SK-N-SH treated with all-trans-retinoic acid at 6 μM for 48 hours (cell line): ENCODE measurements around the gene CHST11.
A peak's percentile ranks its signal among the peaks of the same experiment; 100 is the strongest.

ENCODE experiments used
- ATAC-seq: fragments of 200-7000 bp; cut with Tn5 transposase; 3 replicates; pipeline ENCODE4 v1.9.1; 2020; ENCODE audit warnings: mild to moderate bottlenecking, moderate library complexity
- BACH2 ChIP-seq: fragments of 250-450 bp; sonication (Bioruptor Pico); IDR thresholded peaks from 2 replicates; pipeline ENCODE4 v1.9.0; 2021; ENCODE audit warnings: mild to moderate bottlenecking, borderline replicate concordance
- CREB5 ChIP-seq: fragments of 250-450 bp; sonication (Bioruptor Pico); IDR thresholded peaks from 2 replicates; pipeline ENCODE4 v1.5.1; 2020; ENCODE audit warnings: low read depth, mild to moderate bottlenecking, moderate library complexity
- CSDC2 ChIP-seq: fragments of 250-450 bp; sonication (Bioruptor Pico); IDR thresholded peaks from 2 replicates; pipeline ENCODE4 v1.5.0; 2020; ENCODE audit warnings: mild to moderate bottlenecking, moderate library complexity
- CSRNP3 ChIP-seq: fragments of 250-450 bp; sonication (Bioruptor Pico); IDR thresholded peaks from 2 replicates; pipeline ENCODE4 v1.5.1; 2021; ENCODE audit warnings: mild to moderate bottlenecking, moderate library complexity
- ESRRG ChIP-seq: fragments of 250-450 bp; sonication (Bioruptor Pico); IDR thresholded peaks from 2 replicates; pipeline ENCODE4 v1.6.1; 2021; ENCODE audit warnings: mild to moderate bottlenecking
- GLIS3 ChIP-seq: fragments of 250-450 bp; sonication (Bioruptor Pico); IDR thresholded peaks from 2 replicates; pipeline ENCODE4 v1.5.0; 2020; ENCODE audit warnings: mild to moderate bottlenecking, moderate library complexity
- OSR1 ChIP-seq: fragments of 250-450 bp; sonication (Bioruptor Pico); IDR thresholded peaks from 2 replicates; pipeline ENCODE4 v1.8.0; 2022; ENCODE audit warnings: moderate library complexity, mild to moderate bottlenecking, inconsistent platforms
- PATZ1 ChIP-seq: fragments of 250-450 bp; sonication (Bioruptor Pico); IDR thresholded peaks from 2 replicates; pipeline ENCODE4 v1.8.0; 2020; ENCODE audit warnings: mild to moderate bottlenecking, moderate library complexity, borderline replicate concordance
- POU6F1 ChIP-seq: fragments of 250-450 bp; sonication (Bioruptor Pico); IDR thresholded peaks from 2 replicates; pipeline ENCODE4 v1.8.0; 2021; ENCODE audit warnings: low read depth, mild to moderate bottlenecking, moderate library complexity, borderline replicate concordance
- PPARA ChIP-seq: fragments of 250-450 bp; sonication (Bioruptor Pico); IDR thresholded peaks from 2 replicates; pipeline ENCODE4 v1.5.0; 2020; ENCODE audit warnings: mild to moderate bottlenecking, borderline replicate concordance
- RARB ChIP-seq: fragments of 250-450 bp; sonication (Bioruptor Pico); IDR thresholded peaks from 2 replicates; pipeline ENCODE4 v1.8.0; 2021; ENCODE audit warnings: mild to moderate bottlenecking, moderate library complexity
- SNAI2 ChIP-seq: fragments of 250-450 bp; sonication (Bioruptor Pico); IDR thresholded peaks from 2 replicates; pipeline ENCODE4 v1.5.0; 2020; ENCODE audit warnings: mild to moderate bottlenecking, moderate library complexity
- TCF4 ChIP-seq: fragments of 250-450 bp; sonication (Bioruptor Pico); IDR thresholded peaks from 2 replicates; pipeline ENCODE4 v1.8.0; 2021; ENCODE audit warnings: mild to moderate bottlenecking, moderate library complexity, borderline replicate concordance
- TOX ChIP-seq: fragments of 250-450 bp; sonication (Bioruptor Pico); IDR thresholded peaks from 2 replicates; pipeline ENCODE4 v1.8.0; 2021; ENCODE audit warnings: mild to moderate bottlenecking, moderate library complexity, borderline replicate concordance
- TSHZ2 ChIP-seq: fragments of 250-450 bp; sonication (Bioruptor Pico); IDR thresholded peaks from 2 replicates; pipeline ENCODE4 v1.5.0; 2020; ENCODE audit warnings: mild to moderate bottlenecking, moderate library complexity
- ZC3H10 ChIP-seq: fragments of 250-450 bp; sonication (Bioruptor Pico); IDR thresholded peaks from 2 replicates; pipeline ENCODE4 v1.5.1; 2021; ENCODE audit warnings: mild to moderate bottlenecking, moderate library complexity
- ZFP30 ChIP-seq: fragments of 450-650 bp; formaldehyde crosslinking; IDR thresholded peaks from 2 replicates; pipeline ENCODE4 v1.5.0; 2022; ENCODE audit warnings: mild to moderate bottlenecking, moderate library complexity
- ZNF565 ChIP-seq: fragments of 450-650 bp; formaldehyde crosslinking; conservative IDR thresholded peaks from 2 replicates; pipeline ENCODE4 v1.5.0; 2020; ENCODE audit warnings: low read depth, mild to moderate bottlenecking, moderate library complexity
- ZNF70 ChIP-seq: fragments of 450-650 bp; formaldehyde crosslinking; IDR thresholded peaks from 2 replicates; pipeline ENCODE4 v1.5.0; 2020; ENCODE audit warnings: mild to moderate bottlenecking, moderate library complexity
- ZNF8 ChIP-seq: fragments of 450-650 bp; formaldehyde crosslinking; IDR thresholded peaks from 2 replicates; pipeline ENCODE4 v1.5.0; 2020; ENCODE audit warnings: mild to moderate bottlenecking, moderate library complexity

The CHST11 gene

GRCh38 chr12:104668274-104668718 is 211.5 kb downstream of the CHST11 start:
- TF ChIP-seq BACH2, result no peak
- no peak for TF ChIP-seq ZNF8
- no peak for TF ChIP-seq POU6F1 (CRISPR knock-in tag)
- TF ChIP-seq TSHZ2 (CRISPR knock-in tag), result peak; percentile 97
- TF ChIP-seq ZNF565 (CRISPR knock-in tag), result no peak
- peak; percentile 32; the same call in 1 of the 2 replicates for TF ChIP-seq CREB5
- no peak for TF ChIP-seq PATZ1
- no peak for TF ChIP-seq CSDC2 (CRISPR knock-in tag)
- no peak for TF ChIP-seq ZNF70
- no peak for TF ChIP-seq ZFP30 (CRISPR knock-in tag)
- no peak for TF ChIP-seq OSR1 (CRISPR knock-in tag)
- no peak for TF ChIP-seq ESRRG
- peak; percentile 63; the same call in 1 of the 2 replicates for TF ChIP-seq GLIS3 (CRISPR knock-in tag)
- no peak for TF ChIP-seq RARB
- peak; percentile 64; the same call in 1 of the 2 replicates for TF ChIP-seq CSRNP3
- TF ChIP-seq ZC3H10 (CRISPR knock-in tag), result no peak
- TF ChIP-seq TCF4 (CRISPR knock-in tag), result peak; percentile 93
- no peak for TF ChIP-seq PPARA (CRISPR knock-in tag)
- no peak; the same call in 1 of the 2 replicates for TF ChIP-seq SNAI2 (CRISPR knock-in tag)
- no peak for TF ChIP-seq TOX (CRISPR knock-in tag)
- TF ChIP-seq, all 23 proteins: peak for 5
- no peak; the same call in 2 of the 3 replicates for ATAC-seq

GRCh38 chr12:104669089-104669721 is 212.5 kb downstream of the CHST11 start:
- no peak for TF ChIP-seq PPARA (CRISPR knock-in tag)
- no peak for TF ChIP-seq SNAI2 (CRISPR knock-in tag)
- TF ChIP-seq ZC3H10 (CRISPR knock-in tag), result no peak
- TF ChIP-seq ZNF8, result no peak
- no peak for TF ChIP-seq GLIS3 (CRISPR knock-in tag)
- no peak for TF ChIP-seq TSHZ2 (CRISPR knock-in tag)
- no peak for TF ChIP-seq TCF4 (CRISPR knock-in tag)
- no peak for TF ChIP-seq RARB
- TF ChIP-seq ZNF565 (CRISPR knock-in tag), result no peak
- ATAC-seq, result no peak; the same call in 2 of the 3 replicates
